ENCODE data around the gene KYNU. TPM values are rescaled to one million over a fixed set of nuclear protein-coding genes. Genes with fewer than 3 reads are reported as not detected.
"Not testable (repeated sequence)": the region's sequence is repeated elsewhere in the genome, so short reads cannot be mapped to it uniquely, and the experiment has no call there.

KYNU gene
- total RNA-seq, 1 donor from 2014 or later: 4.3 TPM

DNA sequence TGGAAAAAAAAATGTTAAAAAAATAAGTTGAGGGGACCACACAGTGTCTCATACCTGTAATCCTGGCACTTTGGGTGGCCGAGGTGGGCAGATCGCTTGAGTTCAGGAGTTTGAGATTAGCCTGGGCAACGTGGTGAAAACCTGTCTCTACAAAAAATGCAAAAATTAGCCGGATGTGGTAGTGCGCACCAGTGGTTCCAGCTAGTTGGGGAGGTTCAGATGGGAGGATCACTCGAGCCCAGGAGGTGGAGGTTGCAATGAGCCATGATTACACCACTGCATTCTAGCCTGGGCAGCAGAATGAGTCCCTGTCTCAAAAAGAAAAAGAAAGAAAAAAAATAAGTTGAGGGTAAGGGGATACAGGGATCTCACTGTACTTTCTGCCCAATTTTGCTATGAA is 6.1 kb upstream of the KYNU start:
- no peak for DNase-seq (ENCODE audit: low spot score)

- DNase-seq (ENCODE audit: low spot score): no peak
Measured at GRCh38 chr2:142872882-142873724, 4.4 kb upstream of the KYNU start.

- DNase-seq (ENCODE audit: low spot score): no peak
Measured at GRCh38 chr2:142873831-142874287, 3.6 kb upstream of the KYNU start.

DNA sequence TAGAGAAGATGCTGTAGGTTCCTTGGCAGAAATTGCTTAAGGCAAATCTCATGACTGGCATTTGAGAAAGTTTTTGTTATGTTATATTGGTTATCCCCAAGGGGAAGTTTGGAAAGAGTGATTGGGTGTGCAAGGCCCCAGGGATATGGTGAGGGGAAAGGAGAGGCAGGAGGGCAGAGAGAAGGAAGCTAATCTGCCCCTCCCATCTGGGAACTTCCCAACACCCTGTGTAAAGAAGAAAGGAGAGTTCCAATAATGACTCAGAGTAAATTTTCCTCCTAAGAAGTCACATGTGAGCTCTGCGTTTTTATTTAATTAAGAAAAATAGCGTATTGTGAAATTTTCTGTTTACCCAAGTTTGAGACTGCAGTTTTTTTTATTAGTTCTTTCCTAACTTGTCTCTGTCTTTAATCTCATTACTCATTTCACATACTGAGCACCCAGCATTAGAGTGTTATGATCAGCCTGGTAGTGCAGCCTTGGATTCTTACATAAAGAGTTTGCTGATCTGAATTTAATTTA is 3.1 kb upstream of the KYNU start:
- DNase-seq (ENCODE audit: low spot score): no peak

DNA sequence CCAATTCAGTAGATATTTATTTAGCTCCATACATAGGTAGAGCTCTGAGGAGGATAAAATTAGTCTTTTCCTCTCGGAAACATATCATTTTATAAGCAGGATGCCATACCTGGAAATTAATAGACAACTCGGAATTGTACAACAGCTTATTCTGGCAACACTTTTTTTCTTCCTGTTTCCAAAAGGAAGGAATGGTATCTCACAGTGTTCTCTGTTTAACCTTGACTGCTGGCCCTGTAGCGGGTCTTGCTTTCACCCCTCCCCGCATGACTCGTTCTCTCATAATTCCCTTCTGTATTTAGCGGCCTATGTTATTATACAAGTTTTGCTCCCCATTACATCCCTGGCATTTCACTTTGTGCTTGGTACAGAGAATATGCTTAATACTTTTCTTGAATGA is 2.5 kb upstream of the KYNU start:
- DNase-seq (ENCODE audit: low spot score): no peak

- no peak for DNase-seq (ENCODE audit: low spot score)
Measured at GRCh38 chr2:142875652-142876051, 1.8 kb upstream of the KYNU start.

- no peak for DNase-seq (ENCODE audit: low spot score)
Measured at GRCh38 chr2:142876423-142876822, 1.0 kb upstream of the KYNU start.

DNA sequence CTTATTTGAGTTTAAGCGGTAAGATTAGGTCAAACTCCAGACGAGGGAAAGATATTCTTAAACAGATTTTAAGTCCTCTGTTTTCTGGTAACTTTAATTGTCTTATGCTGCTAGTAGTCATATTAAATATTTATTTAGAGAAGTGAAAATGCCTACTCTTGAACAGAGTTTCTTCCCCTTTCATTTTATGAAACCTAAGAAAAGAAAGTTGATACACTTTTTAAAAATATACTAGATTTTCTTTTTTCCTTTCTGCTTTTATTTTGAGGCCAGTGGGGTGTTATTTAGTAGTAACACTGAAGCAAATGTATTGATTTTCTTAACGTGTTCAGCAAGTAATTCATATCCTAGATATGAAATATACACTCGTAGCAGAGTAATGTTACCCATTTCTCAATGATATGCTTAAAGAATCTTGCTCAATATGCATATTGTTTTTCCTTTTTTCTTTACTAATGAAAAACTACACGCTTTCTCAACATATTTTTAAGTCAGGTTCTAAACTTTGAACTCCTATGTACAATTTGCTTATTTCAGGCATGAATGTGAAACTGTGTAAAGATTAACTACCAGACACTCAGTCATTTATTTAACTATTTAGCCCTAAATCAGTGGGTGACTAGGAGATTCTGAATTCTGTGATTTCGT is 691 bp downstream of the KYNU start:
- DNase-seq (ENCODE audit: low spot score): no peak

DNA sequence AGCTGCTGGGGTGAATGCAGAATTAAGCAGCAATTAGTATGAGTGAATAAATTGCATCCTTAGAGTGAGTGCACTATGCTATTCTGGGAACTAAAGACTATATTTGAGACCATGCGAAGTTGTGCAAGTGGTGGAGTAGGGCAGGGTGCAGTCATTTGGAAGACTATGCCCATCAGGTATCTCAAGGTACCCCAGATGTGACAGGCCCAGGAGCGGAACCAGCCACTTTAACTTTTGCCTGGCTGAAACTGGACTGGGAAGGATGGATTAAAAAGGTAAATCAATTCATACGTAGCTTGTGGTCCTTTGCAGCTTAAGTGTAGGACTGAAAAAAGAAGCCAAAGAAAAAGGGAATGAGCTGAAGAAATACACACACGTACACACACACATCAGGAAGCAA is 1.7 kb downstream of the KYNU start:
- no peak for DNase-seq (ENCODE audit: low spot score)

DNA sequence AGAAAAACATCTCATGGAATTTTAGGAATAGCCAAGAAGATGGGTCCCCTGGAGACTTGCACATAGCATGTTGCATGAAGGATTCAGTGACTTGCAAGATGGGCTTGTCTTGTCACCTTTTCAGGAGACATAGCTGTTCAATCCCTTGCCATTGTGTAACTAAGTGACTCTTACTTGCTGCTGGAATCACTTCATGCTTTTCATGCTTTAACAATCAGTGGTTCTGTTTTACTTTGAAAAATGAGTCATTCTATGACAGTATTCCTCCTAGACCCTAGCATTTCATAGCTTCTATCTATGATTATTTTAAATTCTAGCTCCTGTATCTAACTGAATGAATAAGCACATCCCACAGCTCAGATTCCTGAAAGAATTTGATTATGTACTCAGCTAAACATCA is 2.8 kb downstream of the KYNU start:
- no peak for DNase-seq (ENCODE audit: low spot score)

GRCh38 chr2:142881619-142882018 is 4.2 kb downstream of the KYNU start:
- no peak for DNase-seq (ENCODE audit: low spot score)

- DNase-seq (ENCODE audit: low spot score): not testable (repeated sequence)
Measured at GRCh38 chr2:142882500-142882899, 5.0 kb downstream of the KYNU start.

DNA sequence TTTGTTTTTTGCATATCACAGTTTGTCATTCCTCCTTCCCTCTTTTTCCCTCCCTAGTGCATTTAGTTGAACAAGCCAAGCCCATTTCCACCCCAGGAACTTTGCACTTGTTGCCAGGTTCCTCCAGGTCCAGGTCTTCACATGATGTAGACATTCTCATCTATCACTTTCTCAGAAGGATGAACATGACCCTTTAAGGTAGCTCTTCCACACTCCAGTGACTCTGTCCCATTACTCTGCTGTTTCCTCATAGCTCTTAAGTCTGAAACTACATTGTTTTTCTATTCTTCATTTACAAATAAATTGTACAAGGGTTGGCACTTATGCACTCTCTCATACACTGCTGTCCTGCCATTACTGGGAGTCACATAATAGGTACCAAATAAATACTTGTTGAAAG is 6.1 kb downstream of the KYNU start:
- DNase-seq (ENCODE audit: low spot score): no peak

DNA sequence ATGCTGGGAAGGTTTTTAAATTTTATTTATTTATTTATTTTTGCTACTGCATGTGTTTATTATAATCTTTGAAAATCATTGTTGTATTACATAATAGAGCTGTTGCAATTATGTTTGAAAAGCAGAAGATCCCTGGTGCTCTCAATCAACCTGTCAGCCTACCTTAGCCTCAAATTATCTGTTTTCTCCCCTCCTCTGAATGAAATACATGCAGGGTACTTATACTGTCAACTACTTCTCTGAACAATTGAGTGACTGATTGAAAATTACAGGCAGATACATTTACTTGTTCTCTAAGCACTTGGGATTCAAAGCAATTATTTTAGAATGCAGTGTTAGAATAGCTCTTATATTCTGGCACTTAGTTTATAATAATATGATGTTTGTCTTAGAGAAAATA is 8.1 kb downstream of the KYNU start:
- no peak for DNase-seq (ENCODE audit: low spot score)

- no peak for DNase-seq (ENCODE audit: low spot score)
Measured at GRCh38 chr2:142892715-142893114, 15.3 kb downstream of the KYNU start.

DNA sequence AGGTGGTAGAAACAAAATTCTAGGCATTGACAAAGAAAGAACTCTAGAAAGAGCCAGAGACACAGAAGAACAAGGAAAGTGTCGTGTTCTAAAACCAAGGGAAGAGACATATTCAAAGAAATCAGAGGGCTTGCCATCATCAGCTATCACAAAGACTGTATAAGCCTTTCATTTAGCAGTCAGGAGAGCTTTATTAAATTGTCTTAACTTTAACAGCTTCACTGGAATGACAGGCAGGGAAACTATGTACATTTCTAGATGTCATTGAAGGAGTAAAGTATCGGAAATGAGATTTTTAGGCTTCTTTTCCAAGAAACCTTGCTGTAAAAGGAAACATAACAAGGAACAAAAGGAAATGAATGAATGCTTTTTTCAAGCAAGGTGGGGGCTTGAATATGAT is 15.8 kb downstream of the KYNU start:
- no peak for DNase-seq (ENCODE audit: low spot score)

DNA sequence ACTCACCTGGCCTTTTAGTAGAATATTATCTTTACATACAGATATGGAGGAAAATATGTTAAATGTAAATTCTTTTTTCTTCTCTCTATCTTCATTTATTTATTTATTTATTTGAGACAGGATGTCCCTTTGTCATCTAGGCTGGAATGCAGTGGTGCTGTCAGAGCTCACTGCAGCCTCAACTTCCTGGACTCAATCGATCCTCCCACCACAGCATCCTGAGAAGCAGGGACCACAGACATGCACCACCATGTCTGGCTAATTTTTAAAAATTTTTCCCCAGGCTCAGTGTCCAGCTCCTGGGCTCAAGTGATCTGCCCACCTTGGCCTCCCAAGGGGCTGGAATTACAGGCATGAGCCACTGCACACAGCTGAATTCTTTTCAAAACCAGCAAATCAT is 20.3 kb downstream of the KYNU start:
- no peak for DNase-seq (ENCODE audit: low spot score)

- DNase-seq (ENCODE audit: low spot score): not testable (repeated sequence)
Measured at GRCh38 chr2:142900327-142900726, 22.9 kb downstream of the KYNU start.

DNA sequence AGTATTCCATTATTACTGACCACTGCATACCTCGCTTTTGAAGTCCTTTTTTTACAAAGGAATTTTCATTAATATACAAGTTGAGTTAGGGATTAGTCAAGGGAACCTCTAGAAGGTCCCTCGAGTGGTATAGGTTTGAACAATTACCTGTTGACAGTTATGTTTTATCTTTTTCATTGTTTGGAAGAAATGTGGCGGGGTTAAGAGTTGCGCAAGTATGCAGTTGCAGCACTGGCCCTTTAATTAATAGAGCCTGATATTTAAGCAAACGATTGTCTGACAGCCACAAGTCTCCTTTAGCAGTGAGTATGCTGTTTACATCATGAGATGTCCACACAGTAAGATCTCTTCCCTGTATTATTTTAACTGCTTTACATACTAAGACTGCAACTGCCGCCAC is 24.3 kb downstream of the KYNU start:
- DNase-seq (ENCODE audit: low spot score): no peak

DNA sequence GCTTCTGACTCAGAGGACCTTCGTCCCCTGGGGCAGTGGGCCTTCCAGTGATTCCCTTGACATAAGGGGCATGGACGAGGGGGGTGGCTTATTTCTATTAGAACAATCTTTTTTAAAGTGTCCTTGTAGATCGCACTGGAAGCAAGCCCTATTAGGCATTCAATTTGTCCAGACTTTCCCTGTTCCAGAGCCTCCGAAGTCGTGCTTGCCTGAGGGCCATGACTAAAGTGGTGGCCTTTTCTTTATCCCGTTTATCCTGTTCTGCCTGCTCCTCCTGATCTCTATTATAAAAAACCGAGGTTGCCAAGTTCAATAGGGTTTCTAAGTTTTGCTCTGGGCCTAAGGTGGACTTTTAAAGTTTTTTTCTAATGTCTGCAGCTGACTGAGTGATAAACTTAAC is 26.3 kb downstream of the KYNU start:
- DNase-seq (ENCODE audit: low spot score): not testable (repeated sequence)

- no peak for DNase-seq (ENCODE audit: low spot score)
Measured at GRCh38 chr2:142907653-142908052, 30.2 kb downstream of the KYNU start.

DNA sequence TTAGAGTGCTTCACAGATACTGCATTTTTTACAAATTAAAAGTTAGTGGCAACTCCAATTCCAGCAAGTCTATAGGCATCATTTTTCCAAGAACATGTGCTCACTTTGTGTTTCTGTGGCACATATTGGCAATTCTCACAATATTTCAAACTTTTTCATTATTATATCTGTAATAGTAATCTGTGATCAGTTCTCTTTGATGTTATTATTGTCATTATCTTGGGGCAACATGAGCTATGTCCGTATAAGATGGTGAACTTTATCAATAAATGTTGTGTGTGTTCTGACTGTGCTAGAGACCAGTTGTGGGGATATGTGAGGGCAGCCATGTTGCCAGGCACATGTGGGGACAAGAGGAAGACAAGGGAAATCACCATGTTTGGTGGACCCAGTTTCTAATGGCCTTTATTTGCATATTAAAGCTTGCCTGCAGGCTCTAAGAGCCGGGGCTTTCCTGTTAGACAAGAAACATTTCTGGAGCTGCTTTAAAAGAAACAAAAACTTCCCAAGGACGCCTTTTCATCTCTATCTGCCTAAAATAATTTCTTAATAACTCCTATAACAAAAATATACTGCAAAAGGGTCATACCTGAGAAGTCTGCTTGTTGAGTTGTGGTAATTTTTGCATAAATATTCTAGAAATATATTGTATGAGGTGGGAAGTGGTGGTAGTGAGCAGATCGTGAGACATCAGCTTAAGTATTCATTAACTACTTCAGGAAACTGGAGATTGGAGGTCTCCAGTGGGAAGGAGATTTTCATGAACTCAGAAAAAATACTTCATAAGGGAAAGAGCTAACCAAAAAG is 37.2 kb downstream of the KYNU start:
- DNase-seq (ENCODE audit: low spot score): no peak
